ENCODE measurements around the gene UBE2QL1. TPM values are rescaled to one million over a fixed set of nuclear protein-coding genes. Genes with fewer than 3 reads are reported as not detected.

Gene UBE2QL1
- total RNA-seq, 1 experiment from 2014 or later = not detected

GRCh38 chr5:6458833-6459232 lies 10.2 kb downstream of the UBE2QL1 start:
- peaks cover 38% of the 10 kb centered on the region for H3K27me3 ChIP-seq (ENCODE audit: insufficient read depth, low read length)
- H3K4me3 ChIP-seq (replicated peaks in 1 of 2; ENCODE audit: low read depth in 1 of 2, low read length in 2 of 2) = no peak overlapping the region
- ChIA-PET POLR2A (no interaction called here), CTCF (no interaction called here), RAD21 (ENCODE audit: low non-redundant PET in 1 of 2, low total read pairs in 2 of 2, uncharacterized antibody in 2 of 2, unreplicated experiment in 2 of 2) (no interaction called here)
- H3K9me3 ChIP-seq (ENCODE audit: control insufficient read depth in 1 of 2, insufficient read depth in 1 of 2, low read depth in 1 of 2, low read length in 2 of 2) = no peaks in the 10 kb centered on the region
- H3K79me2 ChIP-seq (ENCODE audit: insufficient read depth, low read length) = no peaks in the 10 kb centered on the region
- TF ChIP-seq POLR2A (IDR thresholded peaks at IDR 0.05; ENCODE audit: borderline replicate concordance, extremely low read depth, insufficient read depth, insufficient read length) (no peak), CEBPB (IDR thresholded peaks at IDR 0.05; ENCODE audit: low read depth) (no peak), ZBTB33 (IDR thresholded peaks at IDR 0.05; ENCODE audit: extremely low read depth, insufficient replicate concordance, low read length) (no peak), SRF (IDR thresholded peaks at IDR 0.05; ENCODE audit: low read depth) (no peak), SP1 (IDR thresholded peaks at IDR 0.05; ENCODE audit: low read depth) (no peak), RAD21 (IDR thresholded peaks at IDR 0.05; ENCODE audit: low read depth) (no peak), TCF7L2 (IDR thresholded peaks at IDR 0.05; ENCODE audit: borderline replicate concordance, extremely low read depth, insufficient read depth, insufficient read length) (no peak), SIN3A (IDR thresholded peaks at IDR 0.05; ENCODE audit: low read depth) (no peak), CTCF (IDR thresholded peaks at IDR 0.05 in 2 of 3, conservative IDR thresholded peaks at IDR 0.05 in 1 of 3; ENCODE audit: borderline replicate concordance in 1 of 3, insufficient read depth in 1 of 3, low read depth in 2 of 3, low read length in 2 of 3) (no peak), FOSL1 (IDR thresholded peaks at IDR 0.05; ENCODE audit: low read depth) (no peak), YY1 (IDR thresholded peaks at IDR 0.05; ENCODE audit: extremely low read depth, insufficient replicate concordance, low read depth, low read length) (no peak), ZFX (IDR thresholded peaks at IDR 0.05) (no peak), ATF3 (IDR thresholded peaks at IDR 0.05) (no peak), ZNF274 (IDR thresholded peaks at IDR 0.05; ENCODE audit: low read depth, low read length) (no peak), ELF1 (IDR thresholded peaks at IDR 0.05; ENCODE audit: borderline replicate concordance, low read depth) (no peak), CBX3 (IDR thresholded peaks at IDR 0.05; ENCODE audit: low read depth) (no peak), POLR2AphosphoS5 (IDR thresholded peaks at IDR 0.05; ENCODE audit: low read depth, low read length) (no peak)
- TF ChIP-seq, protein P1, sequence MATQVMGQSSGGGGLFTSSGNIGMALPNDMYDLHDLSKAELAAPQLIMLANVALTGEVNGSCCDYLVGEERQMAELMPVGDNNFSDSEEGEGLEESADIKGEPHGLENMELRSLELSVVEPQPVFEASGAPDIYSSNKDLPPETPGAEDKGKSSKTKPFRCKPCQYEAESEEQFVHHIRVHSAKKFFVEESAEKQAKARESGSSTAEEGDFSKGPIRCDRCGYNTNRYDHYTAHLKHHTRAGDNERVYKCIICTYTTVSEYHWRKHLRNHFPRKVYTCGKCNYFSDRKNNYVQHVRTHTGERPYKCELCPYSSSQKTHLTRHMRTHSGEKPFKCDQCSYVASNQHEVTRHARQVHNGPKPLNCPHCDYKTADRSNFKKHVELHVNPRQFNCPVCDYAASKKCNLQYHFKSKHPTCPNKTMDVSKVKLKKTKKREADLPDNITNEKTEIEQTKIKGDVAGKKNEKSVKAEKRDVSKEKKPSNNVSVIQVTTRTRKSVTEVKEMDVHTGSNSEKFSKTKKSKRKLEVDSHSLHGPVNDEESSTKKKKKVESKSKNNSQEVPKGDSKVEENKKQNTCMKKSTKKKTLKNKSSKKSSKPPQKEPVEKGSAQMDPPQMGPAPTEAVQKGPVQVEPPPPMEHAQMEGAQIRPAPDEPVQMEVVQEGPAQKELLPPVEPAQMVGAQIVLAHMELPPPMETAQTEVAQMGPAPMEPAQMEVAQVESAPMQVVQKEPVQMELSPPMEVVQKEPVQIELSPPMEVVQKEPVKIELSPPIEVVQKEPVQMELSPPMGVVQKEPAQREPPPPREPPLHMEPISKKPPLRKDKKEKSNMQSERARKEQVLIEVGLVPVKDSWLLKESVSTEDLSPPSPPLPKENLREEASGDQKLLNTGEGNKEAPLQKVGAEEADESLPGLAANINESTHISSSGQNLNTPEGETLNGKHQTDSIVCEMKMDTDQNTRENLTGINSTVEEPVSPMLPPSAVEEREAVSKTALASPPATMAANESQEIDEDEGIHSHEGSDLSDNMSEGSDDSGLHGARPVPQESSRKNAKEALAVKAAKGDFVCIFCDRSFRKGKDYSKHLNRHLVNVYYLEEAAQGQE (IDR thresholded peaks at IDR 0.05; ENCODE audit: low read depth) = no peak
- H3K9me2 ChIP-seq (ENCODE audit: insufficient read depth) = no peaks in the 10 kb centered on the region
- ATAC-seq = no peak
- intact Hi-C loops (cut with micrococcal nuclease) = no loop called here
- no peak for DNase-seq (ENCODE audit: low read depth, low spot score)
- no peaks in the 10 kb centered on the region for H4K20me1 ChIP-seq (ENCODE audit: insufficient read depth)
- H2AFZ ChIP-seq (ENCODE audit: low read depth, low read length, poor library complexity, severe bottlenecking) = no peak overlapping the region
- H3K9ac ChIP-seq (ENCODE audit: low read length) = no peak overlapping the region
- no peak overlapping the region for H3K27ac ChIP-seq (ENCODE audit: low read depth, low read length)
- H3K36me3 ChIP-seq (ENCODE audit: control insufficient read depth in 1 of 2, insufficient read depth in 2 of 2, low read length in 2 of 2) = no peaks in the 10 kb centered on the region
- H3K4me2 ChIP-seq (ENCODE audit: low read length) = no peak overlapping the region
- no TSS peak for BruUV-seq (replicated peaks)
- H3K4me1 ChIP-seq (ENCODE audit: control insufficient read depth in 1 of 2, insufficient read depth in 2 of 2, low read length in 2 of 2) = no peaks in the 10 kb centered on the region

Data from HCT116 (cell line).